ENCODE measurements around the gene SSTR5. TPM values are rescaled to one million over a fixed set of nuclear protein-coding genes. Genes with fewer than 3 reads are reported as not detected.

The SSTR5 gene
- total RNA-seq, 1 donor from 2014 or later = 1.3 TPM

DNA sequence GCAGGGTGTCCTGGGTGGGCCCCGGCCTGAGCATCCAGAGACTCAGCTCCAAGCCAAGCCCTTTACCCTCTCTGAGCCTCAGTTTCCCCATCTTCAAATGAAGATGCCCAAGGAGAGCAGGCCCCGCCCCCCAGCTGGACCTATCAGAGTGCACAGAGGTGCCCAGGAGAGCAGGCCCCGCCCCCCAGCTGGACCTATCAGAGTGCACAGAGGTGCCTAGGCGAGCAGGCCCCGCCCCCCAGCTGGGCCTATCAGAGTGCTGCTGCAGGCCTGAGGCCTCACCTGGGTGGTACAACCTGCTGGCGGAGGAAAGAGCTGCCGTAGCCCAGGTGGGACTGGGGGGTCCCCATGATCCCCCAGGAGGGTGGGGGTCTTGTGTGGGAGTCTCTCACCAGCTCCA, 3.4 kb upstream of the SSTR5 start:
- H3K36me3 Mint-ChIP-seq (ENCODE audit: unreplicated experiment) = no peaks in the 10 kb centered on the region
- H3K4me1 Mint-ChIP-seq (ENCODE audit: low read depth, unreplicated experiment) = no peaks in the 10 kb centered on the region
- peaks cover 3% of the 10 kb centered on the region for H3K27me3 Mint-ChIP-seq (ENCODE audit: unreplicated experiment)
- no peak overlapping the region for H3K4me3 Mint-ChIP-seq (ENCODE audit: unreplicated experiment)
- peak; percentile 21 for DNase-seq
- peaks cover 1% of the 10 kb centered on the region for H3K9me3 Mint-ChIP-seq (ENCODE audit: unreplicated experiment)
- TF ChIP-seq, protein P1, sequence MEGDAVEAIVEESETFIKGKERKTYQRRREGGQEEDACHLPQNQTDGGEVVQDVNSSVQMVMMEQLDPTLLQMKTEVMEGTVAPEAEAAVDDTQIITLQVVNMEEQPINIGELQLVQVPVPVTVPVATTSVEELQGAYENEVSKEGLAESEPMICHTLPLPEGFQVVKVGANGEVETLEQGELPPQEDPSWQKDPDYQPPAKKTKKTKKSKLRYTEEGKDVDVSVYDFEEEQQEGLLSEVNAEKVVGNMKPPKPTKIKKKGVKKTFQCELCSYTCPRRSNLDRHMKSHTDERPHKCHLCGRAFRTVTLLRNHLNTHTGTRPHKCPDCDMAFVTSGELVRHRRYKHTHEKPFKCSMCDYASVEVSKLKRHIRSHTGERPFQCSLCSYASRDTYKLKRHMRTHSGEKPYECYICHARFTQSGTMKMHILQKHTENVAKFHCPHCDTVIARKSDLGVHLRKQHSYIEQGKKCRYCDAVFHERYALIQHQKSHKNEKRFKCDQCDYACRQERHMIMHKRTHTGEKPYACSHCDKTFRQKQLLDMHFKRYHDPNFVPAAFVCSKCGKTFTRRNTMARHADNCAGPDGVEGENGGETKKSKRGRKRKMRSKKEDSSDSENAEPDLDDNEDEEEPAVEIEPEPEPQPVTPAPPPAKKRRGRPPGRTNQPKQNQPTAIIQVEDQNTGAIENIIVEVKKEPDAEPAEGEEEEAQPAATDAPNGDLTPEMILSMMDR (IDR thresholded peaks at IDR 0.05; ENCODE audit: partially characterized antibody, unreplicated experiment) = no peak
- H3K27ac Mint-ChIP-seq (ENCODE audit: unreplicated experiment) = no peak overlapping the region

DNA sequence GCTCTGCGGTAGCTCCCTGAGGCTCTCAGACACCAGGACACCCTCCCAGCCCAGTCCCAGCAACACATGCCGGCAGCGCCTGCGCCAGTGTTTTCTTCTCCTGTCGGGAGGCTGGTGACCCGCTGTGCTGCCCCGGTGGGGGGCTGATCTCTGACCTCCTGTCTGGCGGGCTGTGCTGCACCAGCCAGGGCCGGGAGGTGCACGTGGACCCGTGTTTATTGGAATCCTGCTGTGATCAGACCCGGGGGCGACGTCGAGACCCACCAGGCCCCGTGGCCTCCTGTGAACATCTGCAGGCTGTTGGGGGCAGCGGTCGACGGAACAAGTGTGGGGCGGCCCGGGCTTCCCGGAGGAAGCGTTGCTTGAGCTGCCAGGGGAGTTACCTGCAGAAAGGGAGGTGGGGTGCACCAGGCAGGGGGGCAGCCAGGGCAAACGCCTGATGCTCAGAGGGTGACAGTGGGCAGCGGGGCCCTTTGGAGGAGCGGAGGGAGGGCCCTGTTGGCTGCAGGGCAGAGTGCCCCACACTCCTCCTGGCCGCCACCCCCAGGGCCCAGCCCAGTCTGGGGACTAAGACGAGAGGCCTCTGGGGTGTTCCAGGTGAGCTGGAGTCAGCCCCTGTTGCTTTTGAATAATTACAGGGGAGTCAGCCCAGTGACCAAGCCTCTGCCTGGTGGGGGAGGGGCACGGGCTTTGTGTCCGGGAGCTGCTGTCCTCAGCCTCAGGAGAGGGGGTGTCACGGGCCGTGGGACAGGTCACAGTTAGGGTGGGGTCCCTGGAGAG, 2.3 kb upstream of the SSTR5 start:
- H3K9me3 Mint-ChIP-seq (ENCODE audit: unreplicated experiment) = peaks cover 1% of the 10 kb centered on the region
- peak; percentile 56 for DNase-seq
- TF ChIP-seq, protein P1 (IDR thresholded peaks at IDR 0.05; ENCODE audit: partially characterized antibody, unreplicated experiment) = no peak
- H3K27me3 Mint-ChIP-seq (ENCODE audit: unreplicated experiment) = peaks cover 3% of the 10 kb centered on the region
- H3K27ac Mint-ChIP-seq (ENCODE audit: unreplicated experiment) = no peak overlapping the region
- no peak overlapping the region for H3K4me3 Mint-ChIP-seq (ENCODE audit: unreplicated experiment)
- no peaks in the 10 kb centered on the region for H3K4me1 Mint-ChIP-seq (ENCODE audit: low read depth, unreplicated experiment)
- no peaks in the 10 kb centered on the region for H3K36me3 Mint-ChIP-seq (ENCODE audit: unreplicated experiment)

DNA sequence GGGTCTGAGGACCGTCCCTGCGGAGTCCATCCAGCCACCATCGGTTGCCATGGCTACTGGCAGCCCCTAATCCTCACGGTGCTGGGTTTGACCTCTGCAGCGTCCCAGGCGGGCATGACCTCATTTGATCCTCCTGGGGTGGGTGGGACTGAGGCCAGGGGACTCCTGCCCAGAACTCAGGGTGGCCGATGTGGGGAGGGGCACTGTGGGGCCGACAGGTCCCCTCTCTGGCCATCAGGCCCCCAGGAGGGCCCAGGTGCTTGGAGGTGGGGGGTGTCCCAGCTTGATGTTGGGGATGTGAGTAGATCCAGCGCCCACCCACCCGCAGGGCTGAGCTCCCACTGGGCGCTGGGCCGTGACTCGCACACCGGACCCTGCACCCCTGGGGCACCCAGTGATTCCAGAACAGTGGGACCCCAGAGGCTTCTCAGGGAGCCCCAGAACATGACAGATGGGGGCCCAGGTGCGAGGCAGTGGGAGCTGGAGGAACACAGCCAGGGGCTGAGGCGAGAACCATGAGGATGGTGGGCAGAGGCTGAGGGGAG, 1.6 kb upstream of the SSTR5 start:
- DNase-seq = no peak

DNA sequence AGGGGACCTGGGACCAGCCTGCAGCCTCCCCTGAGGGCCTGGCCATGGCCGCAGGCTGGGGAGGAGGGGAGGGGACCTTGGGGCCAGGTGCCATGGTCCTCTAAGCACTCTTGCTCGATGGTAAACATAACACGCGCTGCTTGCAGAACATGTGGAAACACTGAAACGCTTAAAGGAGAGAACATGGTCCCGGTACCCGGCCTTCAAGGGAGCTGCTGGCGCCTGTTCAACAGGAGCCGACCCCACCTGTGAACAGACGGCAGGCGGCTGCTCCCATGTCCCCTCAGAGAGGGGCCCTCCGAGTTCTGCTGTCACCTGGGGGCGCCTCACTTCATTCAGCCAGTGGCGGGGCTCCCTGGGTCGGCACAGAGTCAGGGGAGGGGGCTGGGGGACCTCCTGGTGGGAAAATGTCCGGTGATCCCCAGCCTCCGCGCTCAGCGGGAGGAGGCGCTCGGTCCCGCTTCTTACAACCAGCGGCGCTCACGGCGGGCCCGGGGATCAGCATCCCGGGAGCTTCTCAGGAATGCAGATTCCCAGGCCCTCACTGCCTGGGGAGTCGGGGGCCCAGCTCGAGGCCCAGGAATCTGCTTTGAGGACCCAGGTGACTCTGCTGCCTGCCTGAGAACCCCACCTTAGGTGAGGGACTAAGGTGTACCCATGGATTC, 854 bp upstream of the SSTR5 start:
- Mint-ChIP-seq H3K9me3 (ENCODE audit: unreplicated experiment) (peaks cover 6% of the 10 kb centered on the region), H3K27me3 (ENCODE audit: unreplicated experiment) (peaks cover 3% of the 10 kb centered on the region), H3K27ac (ENCODE audit: unreplicated experiment) (no peak overlapping the region), H3K4me1 (ENCODE audit: low read depth, unreplicated experiment) (peaks cover 3% of the 10 kb centered on the region), H3K4me3 (ENCODE audit: unreplicated experiment) (no peak overlapping the region), H3K36me3 (ENCODE audit: unreplicated experiment) (no peaks in the 10 kb centered on the region)
- TF ChIP-seq, protein P1 (IDR thresholded peaks at IDR 0.05; ENCODE audit: partially characterized antibody, unreplicated experiment) = no peak
- DNase-seq = no peak

More for the DNA sequence above, 1.6 kb upstream of the SSTR5 start:
- peaks cover 1% of the 10 kb centered on the region for H3K9me3 Mint-ChIP-seq (ENCODE audit: unreplicated experiment)
- no peak overlapping the region for H3K27ac Mint-ChIP-seq (ENCODE audit: unreplicated experiment)
- TF ChIP-seq, protein P1 (IDR thresholded peaks at IDR 0.05; ENCODE audit: partially characterized antibody, unreplicated experiment) = no peak
- no peak overlapping the region for H3K4me3 Mint-ChIP-seq (ENCODE audit: unreplicated experiment)
- peaks cover 3% of the 10 kb centered on the region for H3K27me3 Mint-ChIP-seq (ENCODE audit: unreplicated experiment)
- no peaks in the 10 kb centered on the region for H3K4me1 Mint-ChIP-seq (ENCODE audit: low read depth, unreplicated experiment)
- no peaks in the 10 kb centered on the region for H3K36me3 Mint-ChIP-seq (ENCODE audit: unreplicated experiment)

DNA sequence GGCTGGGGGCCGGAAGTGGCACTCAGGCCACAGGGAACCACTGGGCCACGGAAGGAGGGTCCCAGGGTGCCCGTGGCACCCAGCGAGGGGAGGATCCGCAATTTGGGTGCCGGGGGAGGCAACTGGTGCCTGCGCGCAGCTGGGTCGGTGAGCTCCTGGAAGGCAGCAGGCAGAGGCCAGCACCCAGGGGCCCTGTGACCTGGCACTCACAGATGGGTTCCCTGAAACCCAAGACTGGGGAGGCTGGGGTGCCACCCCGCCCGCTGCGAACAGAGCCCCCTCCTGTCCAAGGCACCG, 663 bp downstream of the SSTR5 start:
- Mint-ChIP-seq H3K36me3 (ENCODE audit: unreplicated experiment) (no peaks in the 10 kb centered on the region), H3K27me3 (ENCODE audit: unreplicated experiment) (peaks cover 6% of the 10 kb centered on the region), H3K4me1 (ENCODE audit: low read depth, unreplicated experiment) (peaks cover 10% of the 10 kb centered on the region), H3K27ac (ENCODE audit: unreplicated experiment) (no peak overlapping the region), H3K4me3 (ENCODE audit: unreplicated experiment) (no peak overlapping the region), H3K9me3 (ENCODE audit: unreplicated experiment) (peaks cover 11% of the 10 kb centered on the region)
- TF ChIP-seq, protein P1 (IDR thresholded peaks at IDR 0.05; ENCODE audit: partially characterized antibody, unreplicated experiment) = no peak
- DNase-seq = no peak
